Amniotic epithelial cell (primary cell): Measurements from ENCODE around the gene TXNDC5.
"Not testable (repeated sequence)": the region's sequence is repeated elsewhere in the genome, so short reads cannot be mapped to it uniquely, and the experiment has no call there.

Experiments
- DNase-seq: peaks from one replicate; pipeline ENCODE4 v3.0.0-alpha.2; 2010; ENCODE audit warnings: low read depth

Gene TXNDC5

DNA sequence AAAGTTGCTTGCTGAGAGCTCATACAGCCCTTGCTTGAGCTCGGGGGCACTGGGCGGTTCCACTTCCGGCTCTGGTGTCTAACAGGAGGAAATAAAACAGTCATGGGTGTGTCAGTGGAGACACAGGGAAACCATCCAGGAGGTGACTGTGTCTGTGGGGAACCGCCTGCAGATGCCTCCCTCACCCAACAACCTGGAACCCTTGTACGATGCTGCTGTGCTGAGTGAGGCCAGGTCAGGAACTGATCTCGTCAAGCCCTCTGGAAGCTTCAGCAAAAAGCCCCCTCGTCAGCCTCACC lies 15.5 kb downstream of the TXNDC5 start:
- no peak for DNase-seq

- DNase-seq, result no peak
Observed at GRCh38 chr6:7894262-7895124, 16.1 kb downstream of the TXNDC5 start.

- DNase-seq, result no peak
Observed at GRCh38 chr6:7893342-7893741, 17.2 kb downstream of the TXNDC5 start.

DNA sequence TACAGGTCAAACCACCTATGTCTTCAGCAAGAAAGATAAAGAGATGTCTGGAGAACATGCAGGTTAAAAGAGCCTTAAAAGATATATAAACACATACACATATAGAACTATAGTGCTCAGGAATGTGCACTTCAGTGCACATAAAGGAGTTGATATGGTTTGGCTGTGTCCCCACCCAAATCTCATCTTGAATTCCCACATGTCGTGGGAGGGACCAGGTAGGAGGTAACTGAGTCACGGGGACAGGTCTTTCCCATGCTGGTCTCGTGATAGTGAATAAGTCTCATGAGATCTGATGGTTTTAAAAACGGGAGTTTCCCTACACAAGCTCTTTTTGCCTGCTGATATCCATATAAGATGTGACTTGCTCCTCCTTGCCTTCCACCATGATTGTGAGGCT lies 18.2 kb downstream of the TXNDC5 start:
- not testable (repeated sequence) for DNase-seq

DNA sequence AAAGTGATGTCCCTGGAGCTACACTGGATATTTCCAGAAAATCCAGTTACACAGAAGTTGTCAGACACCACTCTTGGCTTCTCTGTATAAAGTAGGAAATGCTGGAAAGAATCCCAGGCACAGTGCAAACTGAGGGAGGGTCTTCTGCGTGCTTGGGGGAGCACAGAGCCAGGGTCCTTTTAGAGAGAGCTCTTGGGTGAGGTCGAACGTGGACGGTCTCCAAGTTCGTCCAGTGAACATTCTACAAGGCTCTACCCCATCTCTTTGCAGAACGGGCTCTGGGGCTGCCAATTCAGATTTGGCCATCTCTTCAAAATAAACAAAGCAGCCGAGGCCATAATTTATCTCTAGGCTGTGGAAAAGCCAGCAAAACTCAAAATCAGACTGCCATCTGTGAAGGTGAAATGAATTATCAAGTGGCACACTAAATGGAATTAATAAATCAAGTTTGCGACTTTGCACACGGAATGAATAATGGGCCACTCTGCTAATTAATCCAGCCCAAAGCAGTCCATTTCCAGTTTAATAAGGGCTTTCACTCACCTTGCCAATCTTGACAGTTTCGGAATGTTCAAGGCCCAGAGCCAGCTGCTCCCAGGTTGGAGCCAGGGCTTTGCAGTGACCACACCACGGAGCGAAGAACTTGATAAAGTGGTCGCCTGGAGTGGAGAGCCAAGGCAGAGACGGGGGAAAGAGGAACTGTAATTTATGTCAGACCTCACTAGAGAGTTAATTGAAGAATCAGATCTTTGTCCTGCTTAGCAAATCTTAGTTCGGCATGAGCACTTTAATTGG lies 19.3 kb downstream of the TXNDC5 start:
- DNase-seq, result no peak

- no peak for DNase-seq
Observed at GRCh38 chr6:7888587-7889357, 21.8 kb downstream of the TXNDC5 start.

GRCh38 chr6:7887278-7887991 lies 23.2 kb downstream of the TXNDC5 start:
- DNase-seq, result no peak

DNA sequence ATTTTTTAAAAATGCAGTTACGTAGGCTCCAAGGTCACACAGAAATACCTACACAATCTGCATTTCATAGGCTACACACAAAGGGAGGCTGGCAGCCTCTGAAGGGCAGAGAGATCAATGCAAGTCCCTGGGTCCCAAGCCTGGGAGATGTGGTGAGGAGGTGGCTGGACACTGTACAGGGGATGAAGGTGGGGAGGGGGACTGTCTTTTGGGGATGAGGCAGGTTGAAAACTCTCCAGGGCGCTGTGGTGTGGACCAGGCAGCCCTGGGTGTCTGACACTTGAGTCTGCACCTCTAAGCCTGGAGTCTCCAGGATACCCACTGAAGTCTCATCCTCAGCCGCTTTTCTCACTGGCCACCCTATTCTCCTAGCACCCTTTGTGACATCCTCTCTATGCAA lies 24.5 kb downstream of the TXNDC5 start:
- no peak for DNase-seq

DNA sequence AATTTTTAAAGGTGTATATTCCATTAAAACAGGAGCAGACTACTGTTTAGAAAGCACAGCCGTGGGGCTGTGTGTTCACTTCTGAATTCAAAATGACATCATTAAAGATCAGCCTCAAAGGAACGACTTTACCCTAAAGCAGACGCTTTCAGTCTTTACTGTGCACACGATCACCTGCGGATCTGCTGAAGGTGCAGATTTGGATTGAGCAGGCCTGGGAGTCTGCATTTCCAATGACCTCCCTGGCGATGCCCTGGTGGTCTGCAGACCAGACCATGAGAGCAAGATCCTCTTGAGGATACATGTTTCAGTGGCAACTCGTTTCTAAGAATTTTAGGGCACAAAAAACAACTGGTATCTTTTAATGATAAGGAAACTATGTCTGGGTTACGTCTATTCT lies 27.2 kb downstream of the TXNDC5 start:
- DNase-seq, result no peak

DNA sequence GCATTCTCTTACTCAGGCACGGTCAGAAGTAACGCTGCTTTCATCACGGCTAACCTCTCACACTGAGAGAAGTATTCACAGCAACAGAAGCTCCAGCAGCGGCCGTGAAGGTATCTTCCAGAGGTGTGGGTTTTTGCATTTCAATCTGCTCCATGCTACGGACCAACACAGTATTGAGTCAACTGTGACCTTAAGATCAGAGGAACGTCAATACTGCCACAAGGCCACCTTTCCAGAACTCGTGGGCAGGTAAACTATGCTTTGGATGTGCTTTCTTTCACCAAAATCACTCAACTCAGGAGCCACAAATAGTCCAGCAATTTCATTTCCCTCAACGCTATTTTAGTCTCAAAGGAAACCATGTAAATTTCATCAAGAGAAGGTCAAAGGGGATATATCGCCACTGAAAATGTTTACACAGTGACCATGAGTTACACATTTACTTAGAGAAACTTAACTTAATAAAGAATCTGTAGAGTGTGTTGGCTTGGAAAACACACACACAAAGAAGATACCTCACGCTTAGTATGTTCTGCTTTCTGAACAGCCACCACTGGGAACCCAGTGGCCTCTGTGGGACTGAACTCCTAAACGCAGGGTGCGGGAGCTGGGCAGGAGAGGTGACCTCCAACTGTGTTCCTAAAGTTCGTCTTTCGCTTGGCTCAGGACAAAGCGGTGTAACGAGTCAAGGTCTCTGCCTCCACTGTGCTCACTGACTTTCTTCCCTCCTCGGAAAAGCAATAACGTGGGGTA lies 27.9 kb downstream of the TXNDC5 start:
- DNase-seq, result no peak

- DNase-seq, result no peak
Observed at GRCh38 chr6:7881765-7882500, 28.7 kb downstream of the TXNDC5 start.

DNA sequence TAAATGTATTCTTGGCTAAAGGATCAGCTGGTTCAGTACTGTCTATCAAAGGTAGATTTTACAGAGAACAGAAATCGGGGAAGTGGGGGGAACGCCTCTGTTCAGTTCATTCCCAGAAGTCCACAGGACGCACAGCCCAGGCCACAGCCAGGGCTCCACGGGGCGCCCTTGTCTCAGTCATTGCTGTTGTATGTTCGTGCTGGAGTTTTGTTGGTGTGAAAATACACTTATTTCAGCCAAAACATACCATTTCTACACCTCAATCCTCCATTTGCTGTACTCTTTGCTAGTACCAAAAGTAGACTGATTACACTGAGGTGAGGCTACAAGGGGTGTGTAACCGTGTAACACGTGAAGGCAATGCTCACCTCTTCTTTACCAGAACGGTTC lies 29.9 kb downstream of the TXNDC5 start:
- no peak for DNase-seq

DNA sequence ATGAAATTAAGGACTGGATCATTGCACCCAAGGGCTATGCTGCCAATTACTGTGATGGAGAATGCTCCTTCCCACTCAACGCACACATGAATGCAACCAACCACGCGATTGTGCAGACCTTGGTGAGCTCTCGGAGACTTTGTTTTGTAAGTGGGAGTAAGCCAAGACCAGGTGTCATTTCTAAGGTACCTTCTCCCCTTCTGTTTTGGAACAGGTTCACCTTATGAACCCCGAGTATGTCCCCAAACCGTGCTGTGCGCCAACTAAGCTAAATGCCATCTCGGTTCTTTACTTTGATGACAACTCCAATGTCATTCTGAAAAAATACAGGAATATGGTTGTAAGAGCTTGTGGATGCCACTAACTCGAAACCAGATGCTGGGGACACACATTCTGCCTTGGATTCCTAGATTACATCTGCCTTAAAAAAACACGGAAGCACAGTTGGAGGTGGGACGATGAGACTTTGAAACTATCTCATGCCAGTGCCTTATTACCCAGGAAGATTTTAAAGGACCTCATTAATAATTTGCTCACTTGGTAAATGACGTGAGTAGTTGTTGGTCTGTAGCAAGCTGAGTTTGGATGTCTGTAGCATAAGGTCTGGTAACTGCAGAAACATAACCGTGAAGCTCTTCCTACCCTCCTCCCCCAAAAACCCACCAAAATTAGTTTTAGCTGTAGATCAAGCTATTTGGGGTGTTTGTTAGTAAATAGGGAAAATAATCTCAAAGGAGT lies 30.4 kb downstream of the TXNDC5 start:
- no peak for DNase-seq

- DNase-seq, result no peak
Observed at GRCh38 chr6:7879579-7879978, 31.0 kb downstream of the TXNDC5 start.

- no peak for DNase-seq
Observed at GRCh38 chr6:7879043-7879442, 31.5 kb downstream of the TXNDC5 start.

- peak; percentile 77 for DNase-seq
Observed at GRCh38 chr6:7878401-7878964, 32.1 kb downstream of the TXNDC5 start.

DNA sequence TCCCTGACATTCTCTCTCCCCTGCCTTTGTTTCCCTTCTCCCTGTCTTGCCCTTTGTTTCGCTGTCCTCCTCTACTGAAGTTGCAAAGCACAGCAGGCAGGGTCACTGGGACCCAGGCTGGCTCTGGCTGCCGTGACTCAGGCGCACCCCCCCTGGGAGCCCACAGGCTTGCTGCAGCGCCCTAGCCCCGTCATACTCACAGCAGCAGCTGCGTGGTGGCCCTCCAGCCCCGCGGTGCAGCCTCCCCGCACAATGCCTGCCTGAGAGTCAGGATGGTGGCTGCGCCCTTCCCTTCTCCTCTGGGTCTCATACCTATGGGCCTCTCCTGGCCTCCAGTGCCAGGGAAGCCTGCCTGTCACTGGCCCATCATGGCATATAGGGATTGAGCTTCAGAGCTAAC lies 41.7 kb downstream of the TXNDC5 start:
- no peak for DNase-seq

- no peak for DNase-seq
Observed at GRCh38 chr6:7866526-7866925, 44.1 kb downstream of the TXNDC5 start.

DNA sequence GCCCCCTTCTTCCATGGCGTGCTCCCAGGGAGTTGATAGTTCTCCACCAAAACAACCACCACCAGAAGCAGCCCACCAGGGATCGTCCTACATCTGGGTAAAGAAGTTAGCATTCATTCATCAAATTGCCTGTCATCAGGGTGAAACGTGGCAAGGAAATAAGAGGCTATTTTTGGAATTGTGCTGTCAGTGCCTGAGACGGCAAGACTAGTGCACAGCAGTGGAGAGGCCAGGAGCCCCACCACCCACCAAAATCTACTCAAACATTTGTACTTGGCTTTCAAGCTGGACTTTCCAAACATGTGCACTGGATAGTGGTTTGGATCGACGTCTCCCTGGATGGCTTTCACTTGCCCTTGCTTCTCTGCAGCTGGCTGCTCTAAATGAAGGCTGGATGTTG lies 44.8 kb downstream of the TXNDC5 start:
- DNase-seq, result no peak

- DNase-seq, result no peak
Observed at GRCh38 chr6:7859591-7859990, 51.0 kb downstream of the TXNDC5 start.
